GM19025 (cell line): ENCODE measurements around the gene DTNBP1.

ENCODE experiments used
- ATAC-seq: cut with Tn5 transposase; IDR thresholded peaks from one replicate; pipeline ENCODE4 v1.9.1; 2021; ENCODE audit warnings: mild to moderate bottlenecking, low read depth, moderate library complexity; ENCODE audit not compliant: unreplicated experiment

DTNBP1 gene

GRCh38 chr6:15536198-15536955, 126.5 kb downstream of the DTNBP1 start:
- no peak for ATAC-seq

- ATAC-seq = no peak
Measured at GRCh38 chr6:15535495-15536197, 127.2 kb downstream of the DTNBP1 start.

- no peak for ATAC-seq
Measured at GRCh38 chr6:15534974-15535373, 127.9 kb downstream of the DTNBP1 start.

- no peak for ATAC-seq
Measured at GRCh38 chr6:15533379-15534026, 129.3 kb downstream of the DTNBP1 start.

GRCh38 chr6:15531973-15532372, 130.9 kb downstream of the DTNBP1 start:
- no peak for ATAC-seq

GRCh38 chr6:15530411-15530810, 132.4 kb downstream of the DTNBP1 start:
- ATAC-seq = no peak

- ATAC-seq = no peak
Measured at GRCh38 chr6:15528870-15529269, 134.0 kb downstream of the DTNBP1 start.

- ATAC-seq = no peak
Measured at GRCh38 chr6:15527838-15528617, 134.8 kb downstream of the DTNBP1 start.

- peak; percentile 89 for ATAC-seq
Measured at GRCh38 chr6:15526212-15526701, 136.6 kb downstream of the DTNBP1 start.

- ATAC-seq = no peak
Measured at GRCh38 chr6:15524861-15525401, 137.9 kb downstream of the DTNBP1 start.

GRCh38 chr6:15523679-15524630, 138.9 kb downstream of the DTNBP1 start:
- no peak for ATAC-seq

- ATAC-seq = no peak
Measured at GRCh38 chr6:15522856-15523529, 139.8 kb downstream of the DTNBP1 start.

- no peak for ATAC-seq
Measured at GRCh38 chr6:15522427-15522826, 140.4 kb downstream of the DTNBP1 start.

GRCh38 chr6:15522026-15522425, 140.8 kb downstream of the DTNBP1 start:
- no peak for ATAC-seq

GRCh38 chr6:15521582-15521981, 141.2 kb downstream of the DTNBP1 start:
- ATAC-seq = no peak

GRCh38 chr6:15520626-15521203, 142.1 kb downstream of the DTNBP1 start:
- no peak for ATAC-seq

- ATAC-seq = no peak
Measured at GRCh38 chr6:15519681-15520080, 143.1 kb downstream of the DTNBP1 start.

- no peak for ATAC-seq
Measured at GRCh38 chr6:15518878-15519277, 143.9 kb downstream of the DTNBP1 start.
